Gastroesophageal sphincter (tissue), 2 donors: ENCODE measurements around the gene PTPN1.

Experiments
- EP300 ChIP-seq: sonication (generic); formaldehyde crosslinking; IDR thresholded peaks from one replicate; pipeline ENCODE4 v1.6.1; 2017; ENCODE audit warnings: antibody characterized with exemption, mild to moderate bottlenecking
- POLR2A ChIP-seq, 2 donors: fragments of 450-650 bp; IDR thresholded peaks; one replicate each; pipeline ENCODE4 v1.6.1; 2017; ENCODE audit warnings: antibody characterized with exemption in 2 of 2, mild to moderate bottlenecking in 2 of 2, moderate library complexity in 1 of 2

- TF ChIP-seq POLR2A (IDR thresholded peaks at IDR 0.05), result no peak
- no peak for TF ChIP-seq EP300
Measured at GRCh38 chr20:50517817-50518154, 7.6 kb downstream of the PTPN1 start.
